Measurements from ENCODE around the gene ALKBH6. TPM values are rescaled to one million over a fixed set of nuclear protein-coding genes. Genes with fewer than 3 reads are reported as not detected.

ALKBH6 gene
- total and polyA plus RNA-seq, 2 of the 13 experiments (the other 11 are each of a cell fraction or from before 2014, with no cell fraction given): 13.7 to 18.1 TPM

- TF ChIP-seq ZBTB46 (CRISPR knock-in tag; IDR thresholded peaks at IDR 0.05; ENCODE audit: borderline replicate concordance) (no peak), ZNF224 (CRISPR knock-in tag; IDR thresholded peaks at IDR 0.05) (no peak), RFXAP (CRISPR knock-in tag; IDR thresholded peaks at IDR 0.05; ENCODE audit: borderline replicate concordance) (no peak; the same call in none of the 2 replicates), ZNF432 (CRISPR knock-in tag; IDR thresholded peaks at IDR 0.05; ENCODE audit: borderline replicate concordance) (no peak), ZNF563 (CRISPR knock-in tag; IDR thresholded peaks at IDR 0.05) (no peak), YEATS2 (CRISPR knock-in tag; IDR thresholded peaks at IDR 0.05; ENCODE audit: borderline replicate concordance) (peak; percentile 1; the same call in 1 of the 2 replicates), SIN3B (IDR thresholded peaks at IDR 0.05; ENCODE audit: low read length) (peak; percentile 96), MLLT10 (CRISPR knock-in tag; IDR thresholded peaks at IDR 0.05) (no peak), CAMTA2 (CRISPR knock-in tag; IDR thresholded peaks at IDR 0.05; ENCODE audit: borderline replicate concordance) (no peak), KLF13 (CRISPR knock-in tag; IDR thresholded peaks at IDR 0.05) (no peak), ZKSCAN5 (CRISPR knock-in tag; IDR thresholded peaks at IDR 0.05) (no peak), BRF2 (CRISPR knock-in tag; IDR thresholded peaks at IDR 0.05) (0 out of 2 replicates have a peak, but pooled peaks have one; percentile 65), TGIF2 (CRISPR knock-in tag; IDR thresholded peaks at IDR 0.05) (peak; percentile 89), RERE (CRISPR knock-in tag; IDR thresholded peaks at IDR 0.05; ENCODE audit: low read depth) (no peak), IRF1 (CRISPR knock-in tag; IDR thresholded peaks at IDR 0.05; ENCODE audit: low read depth) (no peak), CENPT (CRISPR knock-in tag; IDR thresholded peaks at IDR 0.05; ENCODE audit: low read depth) (no peak), SMARCE1 (IDR thresholded peaks at IDR 0.05; ENCODE audit: borderline replicate concordance) (no peak), MED8 (CRISPR knock-in tag; IDR thresholded peaks at IDR 0.05; ENCODE audit: insufficient replicate concordance) (no peak), NBN (conservative IDR thresholded peaks at IDR 0.05) (no peak), TCF12 (IDR thresholded peaks at IDR 0.05) (no peak), TCF12 (CRISPR knock-in tag; IDR thresholded peaks at IDR 0.05) (no peak)
These were observed 41.0 kb upstream of the ALKBH6 start, which contains the start of gene WDR62 (continued) for GRCh38 chr19:36054733-36055686.

Measured in HepG2 (cell line).